ENCODE results near the gene MED13. TPM values are rescaled to one million over a fixed set of nuclear protein-coding genes. Genes with fewer than 3 reads are reported as not detected.

The MED13 gene
- total RNA-seq, 1 donor from 2014 or later = 47.4 TPM

DNA sequence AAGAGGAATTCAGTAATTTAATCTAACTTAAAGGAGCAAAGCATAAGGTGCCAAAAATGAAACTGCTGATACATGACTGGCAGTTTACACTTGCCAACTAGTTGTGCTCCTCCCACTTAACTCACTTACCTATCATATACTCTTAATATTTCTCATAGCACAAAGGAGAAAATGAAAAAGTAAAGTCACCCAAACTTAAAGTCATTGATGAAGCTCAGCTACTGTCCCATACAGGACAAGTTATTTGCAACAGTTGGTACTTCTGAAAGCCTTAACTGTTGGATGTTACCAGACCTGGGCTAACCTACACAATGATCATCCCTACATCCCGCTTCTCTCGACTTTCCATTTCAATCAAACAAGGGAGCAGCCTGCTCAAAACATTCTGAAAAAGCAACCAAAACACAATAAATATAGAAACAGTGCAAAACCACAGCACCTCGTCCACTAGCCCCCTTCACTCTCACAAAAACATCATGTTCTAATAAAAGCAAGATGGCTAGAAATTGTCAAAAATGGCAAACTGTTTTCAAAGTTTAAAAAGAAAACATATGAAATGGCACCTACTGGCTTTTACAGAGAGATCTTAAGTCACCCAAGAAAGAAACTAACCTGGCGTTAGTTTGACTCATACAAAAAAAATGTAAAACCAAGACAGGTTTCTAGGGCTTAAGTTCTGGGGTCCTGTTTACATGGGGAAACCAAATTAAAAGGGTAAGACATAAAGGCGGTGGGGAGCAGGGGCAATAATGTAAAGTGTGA, 868 bp downstream of the MED13 start:
- DNase-seq (ENCODE audit: low spot score) = no peak
- intact Hi-C loops (cut with DNase I) = loop anchor here (2.0 kb wide), 1 partner anchor 137 kb away; the partner anchor contains the start of gene INTS2

DNA sequence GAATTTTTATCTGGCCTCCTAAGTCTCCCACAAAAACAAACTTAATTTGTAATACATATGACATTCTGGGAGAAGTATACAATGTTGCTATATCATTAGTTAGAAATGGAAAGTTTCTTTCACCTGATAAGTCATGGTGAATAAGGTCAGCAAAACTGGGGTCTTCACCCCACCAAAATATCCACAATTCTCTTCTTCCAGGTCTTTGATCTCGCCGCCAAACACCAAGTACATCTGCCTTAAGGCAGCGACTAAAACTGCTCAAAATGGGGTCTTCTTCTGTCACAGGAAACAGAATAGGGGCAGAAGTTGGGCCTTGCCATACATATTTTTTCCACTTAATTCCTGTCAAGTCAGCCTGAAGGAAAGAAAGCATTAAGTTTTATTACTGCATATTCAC, 2.1 kb downstream of the MED13 start:
- no peak for DNase-seq (ENCODE audit: low spot score)
- intact Hi-C loops (cut with DNase I) = no loop called here

- no peak for DNase-seq (ENCODE audit: low spot score)
- intact Hi-C loops (cut with DNase I) = no loop called here
Observed at GRCh38 chr17:62062302-62062701, 2.8 kb downstream of the MED13 start.

- DNase-seq (ENCODE audit: low spot score) = no peak
- intact Hi-C loops (cut with DNase I) = no loop called here
Observed at GRCh38 chr17:62059414-62059813, 5.7 kb downstream of the MED13 start.

- DNase-seq (ENCODE audit: low spot score) = no peak
- intact Hi-C loops (cut with DNase I) = no loop called here
Observed at GRCh38 chr17:62058611-62059010, 6.5 kb downstream of the MED13 start.

GRCh38 chr17:62057696-62058095, 7.4 kb downstream of the MED13 start:
- intact Hi-C loops (cut with DNase I) = no loop called here

GRCh38 chr17:62052765-62053338, 12.2 kb downstream of the MED13 start:
- DNase-seq (ENCODE audit: low spot score) = no peak
- intact Hi-C loops (cut with DNase I) = no loop called here

More at GRCh38 chr17:62057696-62058095, 7.4 kb downstream of the MED13 start:
- DNase-seq (ENCODE audit: low spot score) = no peak

- intact Hi-C loops (cut with DNase I) = no loop called here
- no peak for DNase-seq (ENCODE audit: low spot score)
Observed at GRCh38 chr17:62051053-62051452, 14.0 kb downstream of the MED13 start.

DNA sequence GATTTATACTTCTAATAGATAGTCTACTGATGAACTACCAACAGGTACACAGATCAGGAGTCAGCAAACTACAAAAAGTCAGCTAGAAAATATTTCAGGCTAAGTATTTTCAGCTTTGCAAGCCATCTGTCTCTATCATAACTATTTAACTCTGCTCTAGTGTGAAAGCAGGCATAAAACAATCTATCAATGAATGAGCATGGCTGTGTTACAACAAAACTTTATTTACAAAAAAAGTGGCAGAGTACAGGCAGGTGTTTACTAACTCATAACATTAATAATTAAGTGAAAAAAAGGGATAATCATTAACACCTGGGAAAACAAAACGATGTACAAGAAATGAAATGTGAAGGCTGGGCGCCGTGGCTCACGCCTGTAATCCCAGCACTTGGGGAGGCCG, 15.8 kb downstream of the MED13 start:
- intact Hi-C loops (cut with DNase I) = no loop called here
- DNase-seq (ENCODE audit: low spot score) = no peak

- DNase-seq (ENCODE audit: low spot score) = no peak
- intact Hi-C loops (cut with DNase I) = no loop called here
Observed at GRCh38 chr17:62048262-62048661, 16.8 kb downstream of the MED13 start.

GRCh38 chr17:62045517-62045916, 19.6 kb downstream of the MED13 start:
- intact Hi-C loops (cut with DNase I) = no loop called here
- DNase-seq (ENCODE audit: low spot score) = no peak

DNA sequence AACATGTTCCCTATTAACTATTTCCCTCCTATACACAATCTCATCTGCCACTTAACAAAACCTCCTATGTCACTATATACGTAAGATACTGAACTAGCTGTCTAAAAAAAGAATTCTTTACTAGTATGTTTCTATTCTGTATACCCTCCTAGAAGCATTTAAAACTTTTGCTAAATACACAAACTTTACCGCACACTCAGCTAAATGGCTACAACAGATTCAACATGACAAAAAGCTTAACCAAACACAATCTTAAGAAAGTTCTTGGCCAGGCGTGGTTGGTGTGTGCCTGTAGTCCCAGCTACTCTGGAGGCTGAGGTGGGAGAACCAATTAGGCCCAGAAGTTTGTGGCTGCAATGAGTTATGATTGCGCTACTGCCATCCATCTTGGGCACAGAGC, 20.0 kb downstream of the MED13 start:
- DNase-seq (ENCODE audit: low spot score) = no peak
- intact Hi-C loops (cut with DNase I) = no loop called here

DNA sequence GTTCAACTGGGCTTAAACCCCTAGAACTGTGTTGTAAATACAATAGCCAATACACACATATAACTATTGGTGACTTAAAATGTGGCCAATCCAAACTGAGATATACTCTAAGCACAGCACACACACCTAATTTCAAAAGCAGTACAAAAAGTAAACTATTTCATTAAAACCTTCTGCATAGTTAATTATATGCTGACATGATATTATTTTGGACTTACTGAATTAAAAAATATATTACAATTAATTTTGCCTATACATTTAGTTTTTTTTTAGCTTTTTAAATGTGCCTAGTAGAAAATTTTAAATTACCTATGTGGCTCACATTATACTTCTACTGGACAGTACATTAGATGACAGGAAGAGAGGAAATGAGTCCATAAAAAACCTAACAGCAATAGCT, 21.5 kb downstream of the MED13 start:
- intact Hi-C loops (cut with DNase I) = no loop called here
- no peak for DNase-seq (ENCODE audit: low spot score)

DNA sequence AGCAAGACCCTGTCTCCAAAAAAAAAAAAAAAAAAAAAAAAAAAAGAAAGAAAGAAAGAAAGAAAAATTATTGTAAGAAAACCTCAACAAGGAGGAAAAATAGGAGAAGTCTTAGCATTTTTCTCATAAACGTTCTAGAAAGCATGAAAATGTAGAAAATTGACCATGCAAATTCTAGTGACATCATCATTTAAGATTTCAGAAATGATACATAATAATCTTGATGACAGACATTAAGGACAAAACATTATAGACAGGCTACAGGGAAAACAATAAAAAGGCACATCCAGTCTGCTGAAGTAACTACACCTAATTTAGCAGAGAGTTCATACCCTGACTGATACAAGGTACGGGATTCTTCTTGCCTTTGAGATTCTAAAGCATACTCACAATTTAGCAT, 21.9 kb downstream of the MED13 start:
- intact Hi-C loops (cut with DNase I) = no loop called here
- no peak for DNase-seq (ENCODE audit: low spot score)

DNA sequence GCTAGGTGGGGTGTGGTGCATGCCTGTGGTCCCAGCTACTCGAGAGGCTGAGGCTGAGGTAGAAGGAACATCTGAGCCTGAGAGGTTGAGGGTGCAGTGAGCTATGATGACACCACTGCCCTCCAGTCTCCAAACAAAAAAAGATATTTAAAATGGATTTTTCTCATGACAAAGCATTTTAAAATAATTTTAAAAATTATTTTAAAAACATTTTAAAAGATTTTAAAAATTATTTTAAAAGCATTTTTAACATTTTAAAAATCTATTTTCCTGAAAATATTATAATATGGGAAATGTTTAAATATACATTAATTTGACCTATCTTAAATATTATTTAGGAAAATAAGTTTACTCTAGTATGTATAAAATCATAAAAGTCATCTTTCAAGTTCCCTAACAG, 26.8 kb downstream of the MED13 start:
- DNase-seq (ENCODE audit: low spot score) = no peak
- intact Hi-C loops (cut with DNase I) = no loop called here

GRCh38 chr17:62033317-62033716, 31.8 kb downstream of the MED13 start:
- DNase-seq (ENCODE audit: low spot score) = no peak
- intact Hi-C loops (cut with DNase I) = no loop called here

- intact Hi-C loops (cut with DNase I) = no loop called here
- DNase-seq (ENCODE audit: low spot score) = no peak
Observed at GRCh38 chr17:62032480-62032879, 32.6 kb downstream of the MED13 start.

DNA sequence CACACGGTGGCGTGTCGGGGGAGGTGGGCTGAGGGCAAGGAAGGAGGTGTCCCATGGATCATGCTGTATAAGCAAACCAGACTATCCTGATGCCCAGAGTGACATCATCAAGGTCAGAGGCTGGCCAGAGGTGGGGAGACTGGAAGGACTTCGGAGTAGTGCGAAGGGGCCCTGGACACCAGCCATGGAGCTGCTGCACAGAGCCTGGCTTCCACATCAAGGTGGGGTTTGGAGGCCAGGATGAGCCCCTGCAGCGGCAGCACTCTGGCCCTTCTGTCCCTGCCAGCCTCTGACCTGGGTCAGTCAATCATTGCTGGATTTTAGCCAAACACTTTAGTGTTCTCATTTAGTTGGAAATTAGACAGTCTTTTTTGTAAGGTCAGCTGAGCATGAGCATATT, 34.8 kb downstream of the MED13 start:
- intact Hi-C loops (cut with DNase I) = no loop called here

GRCh38 chr17:62024866-62025265, 40.2 kb downstream of the MED13 start:
- intact Hi-C loops (cut with DNase I) = no loop called here
- no peak for DNase-seq (ENCODE audit: low spot score)

More for the DNA sequence above, 34.8 kb downstream of the MED13 start:
- DNase-seq (ENCODE audit: low spot score) = no peak

DNA sequence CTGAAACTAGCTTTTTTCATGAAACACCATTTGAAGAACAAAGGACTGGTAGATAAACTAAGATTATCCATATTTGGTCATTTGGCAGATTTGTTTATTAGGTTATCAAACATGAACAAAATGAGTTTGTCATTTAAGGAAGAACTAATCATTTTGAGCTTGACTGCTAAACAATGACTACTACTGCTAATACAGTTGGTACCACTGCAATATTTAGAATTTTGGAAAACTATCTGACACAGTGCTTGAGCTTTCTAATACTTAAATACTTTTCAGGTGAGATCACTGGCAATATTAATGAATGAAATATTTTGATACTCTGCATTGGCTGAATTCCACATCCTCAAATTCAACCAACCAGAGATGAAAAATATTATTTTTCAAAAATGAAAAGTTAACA, 47.2 kb downstream of the MED13 start:
- DNase-seq (ENCODE audit: low spot score) = no peak
- intact Hi-C loops (cut with DNase I) = no loop called here

GRCh38 chr17:62017496-62017895, 47.6 kb downstream of the MED13 start:
- no peak for DNase-seq (ENCODE audit: low spot score)
- intact Hi-C loops (cut with DNase I) = no loop called here

Measured in cardiac septum (tissue), 1 donor.